Esophagus squamous epithelium (tissue), 4 donors: ENCODE results near the gene STX18.

ENCODE experiments used
- POLR2A ChIP-seq, 4 donors: fragments of 450-650 bp; IDR thresholded peaks; one replicate each; pipeline ENCODE4 v1.6.1; 2017; ENCODE audit warnings: antibody characterized with exemption in 4 of 4, mild to moderate bottlenecking in 4 of 4, moderate library complexity in 3 of 4
- TF ChIP-seq, protein P1 (sequence below), 6 experiments: fragments of 450-650 bp in 4 of 6; fragments of 200-600 bp in 2 of 6; sonication (generic) in 2 of 6; IDR thresholded peaks; one replicate each; pipeline ENCODE4 v1.5.1; 2016 to 2019; ENCODE audit warnings: antibody characterized with exemption in 6 of 6, mild to moderate bottlenecking in 4 of 6, moderate library complexity in 4 of 6

GRCh38 chr4:4405358-4405962, 136.4 kb downstream of the STX18 start:
- TF ChIP-seq, protein P1, sequence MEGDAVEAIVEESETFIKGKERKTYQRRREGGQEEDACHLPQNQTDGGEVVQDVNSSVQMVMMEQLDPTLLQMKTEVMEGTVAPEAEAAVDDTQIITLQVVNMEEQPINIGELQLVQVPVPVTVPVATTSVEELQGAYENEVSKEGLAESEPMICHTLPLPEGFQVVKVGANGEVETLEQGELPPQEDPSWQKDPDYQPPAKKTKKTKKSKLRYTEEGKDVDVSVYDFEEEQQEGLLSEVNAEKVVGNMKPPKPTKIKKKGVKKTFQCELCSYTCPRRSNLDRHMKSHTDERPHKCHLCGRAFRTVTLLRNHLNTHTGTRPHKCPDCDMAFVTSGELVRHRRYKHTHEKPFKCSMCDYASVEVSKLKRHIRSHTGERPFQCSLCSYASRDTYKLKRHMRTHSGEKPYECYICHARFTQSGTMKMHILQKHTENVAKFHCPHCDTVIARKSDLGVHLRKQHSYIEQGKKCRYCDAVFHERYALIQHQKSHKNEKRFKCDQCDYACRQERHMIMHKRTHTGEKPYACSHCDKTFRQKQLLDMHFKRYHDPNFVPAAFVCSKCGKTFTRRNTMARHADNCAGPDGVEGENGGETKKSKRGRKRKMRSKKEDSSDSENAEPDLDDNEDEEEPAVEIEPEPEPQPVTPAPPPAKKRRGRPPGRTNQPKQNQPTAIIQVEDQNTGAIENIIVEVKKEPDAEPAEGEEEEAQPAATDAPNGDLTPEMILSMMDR (IDR thresholded peaks at IDR 0.05): no peak
- no peak for TF ChIP-seq POLR2A (IDR thresholded peaks at IDR 0.05)
